ENCODE data around the gene CAMK2A.

CAMK2A gene

GRCh38 chr5:150297236-150297890 is 7.8 kb upstream of the CAMK2A start:
- TF ChIP-seq, protein P1, sequence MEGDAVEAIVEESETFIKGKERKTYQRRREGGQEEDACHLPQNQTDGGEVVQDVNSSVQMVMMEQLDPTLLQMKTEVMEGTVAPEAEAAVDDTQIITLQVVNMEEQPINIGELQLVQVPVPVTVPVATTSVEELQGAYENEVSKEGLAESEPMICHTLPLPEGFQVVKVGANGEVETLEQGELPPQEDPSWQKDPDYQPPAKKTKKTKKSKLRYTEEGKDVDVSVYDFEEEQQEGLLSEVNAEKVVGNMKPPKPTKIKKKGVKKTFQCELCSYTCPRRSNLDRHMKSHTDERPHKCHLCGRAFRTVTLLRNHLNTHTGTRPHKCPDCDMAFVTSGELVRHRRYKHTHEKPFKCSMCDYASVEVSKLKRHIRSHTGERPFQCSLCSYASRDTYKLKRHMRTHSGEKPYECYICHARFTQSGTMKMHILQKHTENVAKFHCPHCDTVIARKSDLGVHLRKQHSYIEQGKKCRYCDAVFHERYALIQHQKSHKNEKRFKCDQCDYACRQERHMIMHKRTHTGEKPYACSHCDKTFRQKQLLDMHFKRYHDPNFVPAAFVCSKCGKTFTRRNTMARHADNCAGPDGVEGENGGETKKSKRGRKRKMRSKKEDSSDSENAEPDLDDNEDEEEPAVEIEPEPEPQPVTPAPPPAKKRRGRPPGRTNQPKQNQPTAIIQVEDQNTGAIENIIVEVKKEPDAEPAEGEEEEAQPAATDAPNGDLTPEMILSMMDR (IDR thresholded peaks at IDR 0.05; ENCODE audit: borderline replicate concordance, insufficient read depth, low read depth, low read length), result no peak
- H3K4me3 ChIP-seq (ENCODE audit: low read depth, low read length), result no peak overlapping the region

GRCh38 chr5:150296496-150296895 is 6.9 kb upstream of the CAMK2A start:
- no peak overlapping the region for H3K4me3 ChIP-seq (ENCODE audit: low read depth, low read length)
- TF ChIP-seq, protein P1 (IDR thresholded peaks at IDR 0.05; ENCODE audit: borderline replicate concordance, insufficient read depth, low read depth, low read length), result no peak

DNA sequence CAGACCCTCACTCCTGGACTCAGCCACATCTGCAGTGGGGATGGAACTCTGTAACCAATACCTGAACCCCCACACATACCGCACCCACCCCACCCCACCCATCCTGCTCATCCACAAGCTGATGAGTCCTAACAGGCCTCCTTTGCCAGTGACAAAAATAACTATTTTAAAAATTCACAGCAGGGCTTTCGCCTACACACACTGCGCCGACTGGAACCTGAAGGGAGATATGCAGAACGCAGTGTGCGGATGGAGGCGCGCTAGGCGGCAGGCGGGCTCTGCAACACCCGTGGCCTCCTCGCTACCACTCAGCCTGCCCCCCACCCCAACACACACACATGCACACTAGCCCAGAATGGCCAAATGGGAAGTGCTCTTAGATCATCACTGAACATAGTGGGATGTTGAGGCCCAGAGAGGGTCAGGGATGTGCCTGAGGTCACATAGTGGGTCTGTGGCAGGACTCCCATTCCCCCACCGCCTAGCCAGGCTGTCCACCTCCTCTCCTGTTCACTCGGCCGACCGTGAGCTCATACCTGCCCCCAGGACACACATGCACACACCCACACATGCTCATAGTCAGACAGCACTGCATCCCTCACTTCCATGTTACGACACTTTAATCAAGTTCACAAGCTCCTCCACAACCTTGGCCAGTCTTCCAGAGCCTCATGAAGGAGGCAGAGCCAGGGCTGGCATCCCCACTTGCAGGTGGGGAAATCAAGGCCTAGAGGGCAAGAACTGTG is 6.3 kb upstream of the CAMK2A start:
- TF ChIP-seq, protein P1 (IDR thresholded peaks at IDR 0.05; ENCODE audit: borderline replicate concordance, insufficient read depth, low read depth, low read length), result no peak
- H3K4me3 ChIP-seq (ENCODE audit: low read depth, low read length), result no peak overlapping the region

DNA sequence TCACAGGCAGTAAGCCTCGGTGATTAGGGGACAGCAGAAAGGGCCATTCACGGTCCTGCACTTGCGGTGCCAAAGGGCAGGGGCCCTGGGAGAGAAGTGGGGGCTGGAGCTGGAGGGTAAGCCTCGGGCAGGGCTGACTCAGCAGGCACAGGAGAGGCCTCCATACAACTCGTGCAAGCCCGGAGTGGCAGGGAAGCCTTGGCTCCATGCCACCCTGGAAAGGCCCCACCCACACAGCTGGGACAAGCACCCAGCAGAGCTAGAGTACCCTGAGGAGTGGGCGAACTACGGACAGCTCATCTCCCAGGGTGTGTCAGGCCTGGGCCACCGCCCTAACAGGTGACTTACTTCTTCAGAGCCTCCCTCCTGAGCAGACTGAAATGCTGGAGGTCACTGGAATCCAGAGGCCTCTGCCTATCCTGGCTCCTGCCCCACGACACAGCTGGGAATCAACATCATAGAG is 5.6 kb upstream of the CAMK2A start:
- TF ChIP-seq, protein P1 (IDR thresholded peaks at IDR 0.05; ENCODE audit: borderline replicate concordance, insufficient read depth, low read depth, low read length), result no peak
- H3K4me3 ChIP-seq (ENCODE audit: low read depth, low read length), result no peak overlapping the region

- no peak overlapping the region for H3K4me3 ChIP-seq (ENCODE audit: low read depth, low read length)
- TF ChIP-seq, protein P1 (IDR thresholded peaks at IDR 0.05; ENCODE audit: borderline replicate concordance, insufficient read depth, low read depth, low read length), result no peak
Observed at GRCh38 chr5:150294551-150295071, 5.0 kb upstream of the CAMK2A start.

- TF ChIP-seq, protein P1 (IDR thresholded peaks at IDR 0.05; ENCODE audit: borderline replicate concordance, insufficient read depth, low read depth, low read length), result no peak
- no peak overlapping the region for H3K4me3 ChIP-seq (ENCODE audit: low read depth, low read length)
Observed at GRCh38 chr5:150293091-150293941, 3.7 kb upstream of the CAMK2A start.

Measured in GM12875 (cell line).